K562 (cell line): ENCODE measurements around the gene DIP2C. TPM values are rescaled to one million over a fixed set of nuclear protein-coding genes. Genes with fewer than 3 reads are reported as not detected.

Experiments used
- ATAC-seq: fragments of 200-7000 bp; cut with Tn5 transposase; 3 replicates; pipeline ENCODE4 v1.9.1; 2020; ENCODE audit warnings: moderate library complexity
- BruUV-seq: library from RNA; stranded (reverse); fragments of 400-500 nt; replicated peaks from 2 replicates; lab custom pipeline; 2021; lab: Mats Ljungman, UMichigan
- CTCF ChIA-PET: fragments of 300-600 bp; formaldehyde crosslinking; extraction: SDS; loops from one replicate; lab custom pipeline; 2021; ENCODE audit warnings: low intra/inter-chr PET ratio; lab: Yijun Ruan, JAX
- POLR2A ChIA-PET: fragments of 300-600, 350-650 bp; sonication (Branson Sonifier 250); formaldehyde crosslinking; extraction: SDS; loops from one replicate; lab custom pipeline; 2021; ENCODE audit warnings: antibody characterized with exemption, inconsistent platforms; lab: Yijun Ruan, JAX
- DNase-seq, 4 experiments: peaks; one replicate each; pipeline versions ENCODE4 v3.0.0 to v3.0.0-alpha.2; 2011 to 2018; ENCODE audit warnings: low spot score in 3 of 4, mixed read lengths in 3 of 4; ENCODE audit errors: extremely low read depth in 1 of 4
- FAIRE-seq: peaks from 2 replicates; lab custom pipeline; 2011; peaks lifted over from hg19 to GRCh38; lab: Jason Lieb, UNC
- H2AFZ ChIP-seq: 2 replicates; pipeline ENCODE4 v1.6.0; 2011; ENCODE audit warnings: low read depth, low read length, control low read depth, inconsistent platforms
- H3K27ac ChIP-seq: fragments of 200-600 bp; 3 replicates; pipeline ENCODE4 v1.8.0; 2011; ENCODE audit warnings: low read depth, mild to moderate bottlenecking, control low read depth, inconsistent platforms, low read length, moderate library complexity, mixed read lengths; ENCODE audit errors: extremely low read depth
- H3K27me3 ChIP-seq, 2 experiments: fragments of 300-600 bp in 1 of 2; 2 replicates in 1 of 2; 3 replicates in 1 of 2; pipeline versions ENCODE4 v1.6.0 to v1.8.0; 2011; ENCODE audit warnings: inconsistent platforms in 2 of 2, low read length in 2 of 2, mild to moderate bottlenecking in 1 of 2, mixed read lengths in 1 of 2, moderate library complexity in 1 of 2; ENCODE audit not compliant: control insufficient read depth in 2 of 2, insufficient read depth in 2 of 2
- H3K36me3 ChIP-seq: fragments of 300-600 bp; 3 replicates; pipeline ENCODE4 v1.8.0; 2011; ENCODE audit warnings: mild to moderate bottlenecking, low read length, inconsistent platforms; ENCODE audit not compliant: control insufficient read depth, insufficient read depth
- H3K4me1 ChIP-seq, 2 experiments: fragments of 200-600 bp in 1 of 2; replicated peaks in 1 of 2; 2 replicates in 1 of 2; 3 replicates in 1 of 2; pipeline versions ENCODE4 v1.5.1 to v1.8.0; 2011; ENCODE audit warnings: inconsistent platforms in 2 of 2, low read length in 2 of 2, mild to moderate bottlenecking in 1 of 2, mixed read lengths in 1 of 2, moderate library complexity in 1 of 2; ENCODE audit not compliant: control insufficient read depth in 2 of 2, insufficient read depth in 2 of 2
- H3K4me2 ChIP-seq: 2 replicates; pipeline ENCODE4 v1.6.1; 2011; ENCODE audit warnings: low read length, control low read depth, inconsistent platforms, mixed read lengths; ENCODE audit not compliant: insufficient read depth
- H3K4me3 ChIP-seq: fragments of 200-600 bp; sonication (generic), shearing (Covaris generic); 2 replicates; pipeline ENCODE4 v1.5.1; 2016; ENCODE audit warnings: control low read depth, inconsistent platforms
- H3K79me2 ChIP-seq: fragments of 200-600 bp; 3 replicates; pipeline ENCODE4 v1.8.0; 2011; ENCODE audit warnings: low read length, inconsistent platforms; ENCODE audit not compliant: control insufficient read depth, insufficient read depth
- H3K9ac ChIP-seq, 2 experiments: 2 replicates each; pipeline versions ENCODE4 v1.6.0 to v1.6.1; 2011; ENCODE audit warnings: low read depth in 2 of 2, low read length in 2 of 2, control low read depth in 1 of 2, inconsistent platforms in 1 of 2, mild to moderate bottlenecking in 1 of 2, mixed read lengths in 1 of 2; ENCODE audit not compliant: insufficient read depth in 1 of 2
- H3K9me1 ChIP-seq: one replicate; pipeline ENCODE4 v1.6.0; 2011; ENCODE audit warnings: inconsistent platforms, mild to moderate bottlenecking, low read length, moderate library complexity; ENCODE audit not compliant: control insufficient read depth, insufficient read depth
- H3K9me3 ChIP-seq: replicated peaks from 2 replicates; pipeline ENCODE4 v1.5.1; 2011; ENCODE audit warnings: low read depth, low read length, inconsistent platforms; ENCODE audit not compliant: control insufficient read depth, insufficient read depth
- H4K20me1 ChIP-seq: replicated peaks from 2 replicates; pipeline ENCODE4 v1.6.1; 2011; ENCODE audit warnings: low read length, inconsistent platforms, mixed read lengths; ENCODE audit not compliant: control insufficient read depth, insufficient read depth
- ARHGAP35 ChIP-seq: fragments of 450-650 bp; IDR thresholded peaks from 2 replicates; pipeline ENCODE4 v1.6.1; 2018; ENCODE audit not compliant: partially characterized antibody
- CTBP1 ChIP-seq: fragments of 450-650 bp; IDR thresholded peaks from 2 replicates; pipeline ENCODE4 v1.6.1; 2016; ENCODE audit warnings: borderline replicate concordance
- E2F3 ChIP-seq: fragments of 250-450 bp; sonication (Bioruptor Pico); IDR thresholded peaks from 2 replicates; pipeline ENCODE4 v1.4.0; 2020; ENCODE audit warnings: mild to moderate bottlenecking
- ELK3 ChIP-seq: fragments of 450-650 bp; formaldehyde crosslinking; IDR thresholded peaks from 2 replicates; pipeline ENCODE4 v1.4.0; 2020; ENCODE audit warnings: mild to moderate bottlenecking
- GABPB1 ChIP-seq: sonication (generic); formaldehyde crosslinking; IDR thresholded peaks from 2 replicates; pipeline ENCODE4 v1.8.0; 2022; ENCODE audit warnings: mild to moderate bottlenecking, missing genetic modification reagents
- GMEB1 ChIP-seq: fragments of 250-450 bp; sonication (Bioruptor Pico); IDR thresholded peaks from 2 replicates; pipeline ENCODE4 v1.4.0; 2020; ENCODE audit warnings: mild to moderate bottlenecking
- HNRNPLL ChIP-seq: fragments of 200-400 bp; formaldehyde crosslinking; IDR thresholded peaks from 2 replicates; pipeline ENCODE4 v1.6.1; 2017; ENCODE audit warnings: low read length, low read depth, mild to moderate bottlenecking; ENCODE audit not compliant: poor library complexity, severe bottlenecking
- KLF10 ChIP-seq: fragments of 250-450 bp; sonication (Bioruptor Pico); IDR thresholded peaks from 2 replicates; pipeline ENCODE4 v1.6.1; 2021; ENCODE audit warnings: matching md5 sums
- LEF1 ChIP-seq: fragments of 450-650 bp; IDR thresholded peaks from 2 replicates; pipeline ENCODE4 v1.6.1; 2016; ENCODE audit warnings: mild to moderate bottlenecking
- MLX ChIP-seq, 2 experiments: fragments of 450-650 bp in 1 of 2; sonication (generic) in 1 of 2; formaldehyde crosslinking; conservative IDR thresholded peaks; 2 replicates each; pipeline versions ENCODE4 v1.4.0 to v1.8.1; 2020 to 2022; ENCODE audit warnings: mild to moderate bottlenecking in 1 of 2, missing genetic modification reagents in 1 of 2
- PHB2 ChIP-seq: fragments of 450-650 bp; IDR thresholded peaks from 2 replicates; pipeline ENCODE4 v1.6.1; 2017; ENCODE audit warnings: low read depth
- PHF8 ChIP-seq: fragments of 200-600 bp; sonication (generic); IDR thresholded peaks from 2 replicates; pipeline ENCODE4 v1.6.1; 2012; ENCODE audit warnings: mixed run types, mild to moderate bottlenecking, inconsistent platforms, low read length, moderate library complexity, borderline replicate concordance
- RBM22 ChIP-seq: fragments of 200-400 bp; formaldehyde crosslinking; IDR thresholded peaks from 2 replicates; pipeline ENCODE4 v1.6.1; 2018; ENCODE audit warnings: low read length, low read depth; ENCODE audit not compliant: poor library complexity, severe bottlenecking
- ZNF263 ChIP-seq: sonication (generic); formaldehyde crosslinking; IDR thresholded peaks from 2 replicates; pipeline ENCODE4 v1.8.0; 2022; ENCODE audit warnings: mild to moderate bottlenecking, missing genetic modification reagents, borderline replicate concordance
- ZSCAN32 ChIP-seq: fragments of 450-650 bp; formaldehyde crosslinking; IDR thresholded peaks from 2 replicates; pipeline ENCODE4 v1.4.0; 2020; ENCODE audit warnings: mild to moderate bottlenecking, moderate library complexity
- WGBS: fragments of 100-300 bp; shearing (Covaris generic); methylation state at CpG from one replicate; pipeline ENCODE4 v1.1.6; 2016; ENCODE audit warnings: low coverage, mixed read lengths; ENCODE audit not compliant: insufficient coverage; ENCODE audit errors: missing lambda C conversion rate; 5-methylcytosine and 5-hydroxymethylcytosine counted together
- in situ Hi-C: fragments of 300-500 bp; cut with MboI; formaldehyde crosslinking; loops from 4 replicates; pipeline ENCODE4 v1.15.0; 2018; ENCODE audit warnings: inconsistent platforms, mixed read lengths
- intact Hi-C: fragments of 100-400 bp; cut with micrococcal nuclease; formaldehyde crosslinking; loops from 2 replicates; pipeline ENCODE4 v1.14.2; 2022
- polyA plus RNA-seq, 8 experiments: library from polyadenylated mRNA; depleted of rRNA in 4 of 8; stranded (reverse) in 5 of 8; unstranded in 3 of 8; fragments of >200 nt; fragmentation: Nextera tagmentation in 2 of 8; fragmentation: Illumina TruSeq in 1 of 8; extraction: Ambion mirVana in 2 of 8; extraction: Trizol in 1 of 8; gene quantifications; 2 replicates each; pipeline versions ENCODE4 v1.2.1 to v1.2.3, GENCODE V29; 2011 to 2014; ENCODE audit warnings: inconsistent platforms in 1 of 8, missing spikeins in 1 of 8
- total RNA-seq, 7 experiments: library from RNA; depleted of rRNA in 6 of 7; stranded (reverse); fragments of >200 nt in 6 of 7; fragmentation: Illumina TruSeq in 2 of 7; extraction: Trizol in 2 of 7; gene quantifications; 2 replicates each; pipeline versions ENCODE4 v1.2.1 to v1.2.3, GENCODE V29; 2011 to 2021; ENCODE audit warnings: low replicate concordance in 1 of 7
- TF ChIP-seq, protein P1 (sequence below): sonication (generic); formaldehyde crosslinking; IDR thresholded peaks from 2 replicates; pipeline ENCODE4 v1.4.0; 2020; ENCODE audit warnings: mild to moderate bottlenecking, missing genetic modification reagents

Gene DIP2C
- total and polyA plus RNA-seq, 9 of the 15 experiments (the other 6 are each of a cell fraction or from before 2014, with no cell fraction given): 0.01 TPM; not detected in 8

DNA sequence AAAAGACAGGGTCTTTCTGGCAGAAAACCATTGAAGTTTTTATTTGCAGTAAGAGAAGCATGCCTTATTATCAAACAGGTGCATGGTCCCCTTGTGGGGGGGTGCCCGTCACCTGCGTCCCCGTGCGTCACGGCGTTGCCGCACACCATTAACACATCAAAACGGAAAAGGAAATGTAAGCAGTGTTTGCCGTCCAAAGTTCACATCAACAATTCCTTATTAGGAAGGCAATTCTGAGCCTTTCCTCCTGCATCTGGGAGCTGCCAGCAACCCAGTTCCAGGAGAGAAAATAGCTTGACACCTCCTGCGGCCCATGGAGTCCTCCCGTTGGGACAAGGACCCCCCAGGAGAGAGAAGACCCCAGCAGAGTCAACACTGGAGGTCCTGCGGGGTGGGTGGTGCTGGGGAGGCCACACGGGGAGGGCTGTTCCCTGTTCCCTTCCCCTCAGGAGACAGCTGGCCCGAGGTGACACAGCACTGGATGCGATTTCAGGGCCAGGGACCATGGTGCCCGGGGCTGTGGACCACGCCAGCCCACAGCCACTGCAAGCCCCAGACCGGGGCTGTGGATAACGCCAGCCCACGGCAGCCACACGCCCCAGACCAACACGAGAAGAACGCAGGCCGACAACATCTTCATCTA lies 39.5 kb downstream of the DIP2C start (continued):
- TF ChIP-seq MLX (CRISPR knock-in tag; conservative IDR thresholded peaks at IDR 0.05) (no peak), ARHGAP35 (no peak), HNRNPLL (no peak)

- WGBS: 0% methylated on average over 4 of the region's 4 CpGs
- POLR2A ChIA-PET: no interaction called here
- in situ Hi-C loops: no loop called here
- Histone ChIP-seq H3K79me2 (no peaks in the 10 kb centered on the region), H2AFZ (no peak overlapping the region), H3K4me3 (no peak overlapping the region), H3K36me3 (no peaks in the 10 kb centered on the region), H4K20me1 (no peaks in the 10 kb centered on the region), H3K9me1 (no peaks in the 10 kb centered on the region), H3K27ac (no peak overlapping the region), H3K27me3 (peaks cover 0 to 32% of the 10 kb centered on the region in 2 experiments; a peak in 4 of 5 replicates), H3K4me2 (no peak overlapping the region), H3K4me1 (no peaks in the 10 kb centered on the region), H3K9ac (no peak overlapping the region), H3K9me3 (no peaks in the 10 kb centered on the region; the same call in none of the 2 replicates)
- FAIRE-seq (no peak), DNase-seq (no peak), ATAC-seq (no peak)
- CTCF ChIA-PET: no interaction called here
- intact Hi-C loops: no loop called here
- no TSS peak for BruUV-seq
- no peak for TF ChIP-seq PHB2
- TF ChIP-seq GABPB1: no peak
- no peak for TF ChIP-seq CTBP1
- TF ChIP-seq RBM22: no peak
- no peak for TF ChIP-seq E2F3 (CRISPR knock-in tag)
- TF ChIP-seq ZSCAN32 (CRISPR knock-in tag): no peak
- no peak for TF ChIP-seq GMEB1
- TF ChIP-seq ELK3 (CRISPR knock-in tag): no peak
- TF ChIP-seq, protein P1, sequence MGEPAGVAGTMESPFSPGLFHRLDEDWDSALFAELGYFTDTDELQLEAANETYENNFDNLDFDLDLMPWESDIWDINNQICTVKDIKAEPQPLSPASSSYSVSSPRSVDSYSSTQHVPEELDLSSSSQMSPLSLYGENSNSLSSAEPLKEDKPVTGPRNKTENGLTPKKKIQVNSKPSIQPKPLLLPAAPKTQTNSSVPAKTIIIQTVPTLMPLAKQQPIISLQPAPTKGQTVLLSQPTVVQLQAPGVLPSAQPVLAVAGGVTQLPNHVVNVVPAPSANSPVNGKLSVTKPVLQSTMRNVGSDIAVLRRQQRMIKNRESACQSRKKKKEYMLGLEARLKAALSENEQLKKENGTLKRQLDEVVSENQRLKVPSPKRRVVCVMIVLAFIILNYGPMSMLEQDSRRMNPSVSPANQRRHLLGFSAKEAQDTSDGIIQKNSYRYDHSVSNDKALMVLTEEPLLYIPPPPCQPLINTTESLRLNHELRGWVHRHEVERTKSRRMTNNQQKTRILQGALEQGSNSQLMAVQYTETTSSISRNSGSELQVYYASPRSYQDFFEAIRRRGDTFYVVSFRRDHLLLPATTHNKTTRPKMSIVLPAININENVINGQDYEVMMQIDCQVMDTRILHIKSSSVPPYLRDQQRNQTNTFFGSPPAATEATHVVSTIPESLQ (CRISPR knock-in tag): no peak
- TF ChIP-seq PHF8: no peak
- no peak for TF ChIP-seq ZNF263 (CRISPR knock-in tag)
- TF ChIP-seq LEF1: no peak
- TF ChIP-seq KLF10 (CRISPR knock-in tag): no peak
These were observed 40.0 kb downstream of the DIP2C start for GRCh38 chr10:649445-649797.
